NT2/D1 (cell line): ENCODE data around the gene ROBO3.

ENCODE experiments used
- SUZ12 ChIP-seq: IDR thresholded peaks from 2 replicates; pipeline ENCODE4 v1.6.1; 2011; ENCODE audit not compliant: insufficient read length, insufficient read depth; ENCODE audit errors: extremely low read depth
- YY1 ChIP-seq: IDR thresholded peaks from 2 replicates; pipeline ENCODE4 v1.6.1; 2011; ENCODE audit not compliant: insufficient read length, insufficient read depth
- ZNF274 ChIP-seq: IDR thresholded peaks from 2 replicates; pipeline ENCODE4 v1.6.1; 2011; ENCODE audit warnings: mild to moderate bottlenecking, low read depth, low read length

GRCh38 chr11:124829986-124830385, 35.2 kb upstream of the ROBO3 start:
- TF ChIP-seq SUZ12 (no peak), YY1 (no peak), ZNF274 (no peak)
